CD8-positive, alpha-beta memory T cell (primary cell): ENCODE data around the gene ANKRD34A. TPM values are rescaled to one million over a fixed set of nuclear protein-coding genes. Genes with fewer than 3 reads are reported as not detected.

Source experiments
- CTCF ChIA-PET: fragments of 350-600 bp; sonication (Branson Sonifier 250); formaldehyde crosslinking; loops from one replicate; lab custom pipeline; 2021; ENCODE audit warnings: antibody characterized with exemption; lab: Charles Lee
- POLR2A ChIA-PET: fragments of 350-600 bp; sonication (Branson Sonifier 250); formaldehyde crosslinking; loops from one replicate; lab custom pipeline; 2021; ENCODE audit warnings: antibody characterized with exemption; lab: Charles Lee
- DNase-seq, 5 donors: peaks; one replicate each; pipeline versions ENCODE4 v3.0.0 to v3.0.0-alpha.2; 2020 to 2022; ENCODE audit warnings: mixed read lengths in 1 of 5
- H3K27ac ChIP-seq: one replicate; pipeline ENCODE4 v1.7.0; 2013; ENCODE audit warnings: low read depth, mild to moderate bottlenecking, low read length, moderate library complexity
- H3K27me3 ChIP-seq: 2 replicates; pipeline ENCODE4 v1.7.0; 2013; ENCODE audit warnings: low read length, mild to moderate bottlenecking; ENCODE audit not compliant: insufficient read depth, poor library complexity, severe bottlenecking
- H3K36me3 ChIP-seq: 2 replicates; pipeline ENCODE4 v1.7.0; 2013; ENCODE audit warnings: mild to moderate bottlenecking, low read length, moderate library complexity; ENCODE audit not compliant: insufficient read depth
- H3K4me1 ChIP-seq: 2 replicates; pipeline ENCODE4 v1.7.0; 2013; ENCODE audit warnings: mild to moderate bottlenecking, low read length, moderate library complexity; ENCODE audit not compliant: insufficient read depth
- H3K4me3 ChIP-seq: 2 replicates; pipeline ENCODE4 v1.7.0; 2013; ENCODE audit warnings: mild to moderate bottlenecking, low read length
- H3K9me3 ChIP-seq: 2 replicates; pipeline ENCODE4 v1.7.0; 2013; ENCODE audit warnings: mild to moderate bottlenecking, low read length
- H3K27ac Mint-ChIP-seq, 8 donors: one replicate each; pipeline ENCODE4 v1.8.0; 2020 to 2021; ENCODE audit warnings: mixed read lengths in 8 of 8, mild to moderate bottlenecking in 6 of 8, inconsistent platforms in 3 of 8, moderate library complexity in 3 of 8
- H3K27me3 Mint-ChIP-seq, 2 donors: one replicate each; pipeline ENCODE4 v1.8.0; 2020 to 2021; ENCODE audit warnings: mixed read lengths in 2 of 2, mild to moderate bottlenecking in 1 of 2, moderate library complexity in 1 of 2
- H3K36me3 Mint-ChIP-seq, 3 donors: one replicate each; pipeline ENCODE4 v1.8.0; 2020 to 2021; ENCODE audit warnings: mixed read lengths in 3 of 3, inconsistent platforms in 1 of 3, mild to moderate bottlenecking in 1 of 3
- H3K4me1 Mint-ChIP-seq, 3 donors: one replicate each; pipeline ENCODE4 v1.8.0; 2020 to 2021; ENCODE audit warnings: mixed read lengths in 3 of 3, inconsistent platforms in 1 of 3, mild to moderate bottlenecking in 1 of 3
- H3K4me3 Mint-ChIP-seq, 7 donors: one replicate each; pipeline ENCODE4 v1.8.0; 2020 to 2021; ENCODE audit warnings: mixed read lengths in 7 of 7, mild to moderate bottlenecking in 6 of 7, moderate library complexity in 4 of 7, inconsistent platforms in 2 of 7
- H3K9me3 Mint-ChIP-seq, 5 donors: one replicate each; pipeline ENCODE4 v1.8.0; 2020 to 2022; ENCODE audit warnings: mixed read lengths in 5 of 5, mild to moderate bottlenecking in 3 of 5, moderate library complexity in 2 of 5, inconsistent platforms in 1 of 5
- polyA plus RNA-seq: library from polyadenylated mRNA; unstranded; fragments of 300-500 nt; fragmentation: Illumina TruSeq; gene quantifications from one replicate; pipeline ENCODE4 v1.2.3, GENCODE V29; 2021
- total RNA-seq, 2 experiments: library from RNA; stranded (reverse); gene quantifications; one replicate each; pipeline ENCODE4 v1.2.3, GENCODE V29; 2021

ANKRD34A gene
- total RNA-seq (1 to 10 TPM; 6.9 to 8.7 TPM), polyA plus RNA-seq (0.97 TPM)

- Mint-ChIP-seq H3K36me3 (peaks cover 6 to 30% (median 9%) of the 10 kb centered on the region in 3 donors), H3K9me3 (peaks cover 0 to 4% (median 0%) of the 10 kb centered on the region in 5 donors), H3K27ac (peak within 1 kb of the TSS; percentile 84 to 99 (median 96)), H3K27me3 (peaks cover 0 to 1% of the 10 kb centered on the region in 2 donors), H3K4me3 (peak within 1 kb of the TSS; percentile 93 to 98 (median 96)), H3K4me1 (peaks cover 49 to 69% (median 50%) of the 10 kb centered on the region in 3 donors)
- Histone ChIP-seq H3K4me3 (peak within 1 kb of the TSS; percentile 88), H3K4me1 (peaks cover 44% of the 10 kb centered on the region), H3K36me3 (no peaks in the 10 kb centered on the region), H3K27me3 (no peaks in the 10 kb centered on the region), H3K27ac (peak within 1 kb of the TSS; percentile 71), H3K9me3 (no peaks in the 10 kb centered on the region)
- ChIA-PET CTCF (interaction anchor here (0.7 to 4.9 kb wide), 21 partner anchors 9 to 119 kb away, joined by 3 to 77 read pairs (median 4); partner anchors contain the start of genes NUDT17, PEX11B, PIAS3 and RBM8A), POLR2A (interaction anchor here (0.6 to 2.4 kb wide), 21 partner anchors 8 to 317 kb away, joined by 3 to 34 read pairs (median 4); partner anchors contain the start of genes ANKRD35, NUDT17, PEX11B and PIAS3)
- peak; percentile 84 to 95 (median 90) for DNase-seq
These were observed at the start of gene ANKRD34A, which contains the start of gene POLR3GL for GRCh38 chr1:145964328-145965118. Gene ANKRD34A, minus strand, starts transcription at chr1:145964575. Its CDS starts 2,816 bp downstream, at chr1:145961759. Gene POLR3GL, plus strand, starts transcription at chr1:145964690. Its CDS starts 10,176 bp downstream, at chr1:145974866.

GRCh38 chr1:146013559-146013922 lies 49.2 kb upstream of the ANKRD34A start:
- Histone ChIP-seq H3K4me1 (no peaks in the 10 kb centered on the region), H3K9me3 (no peaks in the 10 kb centered on the region), H3K27me3 (peaks cover under 1% of the 10 kb centered on the region), H3K27ac (no peak overlapping the region), H3K36me3 (no peaks in the 10 kb centered on the region), H3K4me3 (no peak overlapping the region)
- H3K4me3 Mint-ChIP-seq: no peak overlapping the region
- H3K9me3 Mint-ChIP-seq: no peaks in the 10 kb centered on the region
- ChIA-PET POLR2A (no interaction called here), CTCF (interaction anchor here (0.6 to 26.4 kb wide), 4 partner anchors 35 to 581 kb away, joined by 3 to 475 read pairs (median 34); partner anchors contain the start of gene NUDT17)
- no peak overlapping the region for H3K27ac Mint-ChIP-seq
- peaks cover 0 to 20% of the 10 kb centered on the region in 2 donors for H3K27me3 Mint-ChIP-seq
- no peak for DNase-seq
- peaks cover 4 to 12% (median 11%) of the 10 kb centered on the region in 3 donors for H3K4me1 Mint-ChIP-seq
- peaks cover 0 to 4% (median 0%) of the 10 kb centered on the region in 3 donors for H3K36me3 Mint-ChIP-seq

- Mint-ChIP-seq H3K27ac (no peak overlapping the region), H3K4me3 (no peak overlapping the region), H3K27me3 (peaks cover 0 to 14% of the 10 kb centered on the region in 2 donors), H3K4me1 (peaks cover 4 to 12% (median 11%) of the 10 kb centered on the region in 3 donors), H3K36me3 (peaks cover 0 to 3% (median 0%) of the 10 kb centered on the region in 3 donors), H3K9me3 (no peaks in the 10 kb centered on the region)
- Histone ChIP-seq H3K27me3 (no peaks in the 10 kb centered on the region), H3K27ac (no peak overlapping the region), H3K4me3 (no peak overlapping the region), H3K9me3 (no peaks in the 10 kb centered on the region), H3K36me3 (no peaks in the 10 kb centered on the region), H3K4me1 (no peaks in the 10 kb centered on the region)
- peak; percentile 24 to 64 (median 59) for DNase-seq
- ChIA-PET POLR2A (interaction anchor here (1.2 kb wide), 1 partner anchor 36 kb away, joined by 4 read pairs; no protein-coding TSS in a partner anchor), CTCF (interaction anchor here (0.6 to 26.4 kb wide), 9 partner anchors 10 to 580 kb away, joined by 3 to 475 read pairs (median 4); partner anchors contain the start of genes ANKRD34A, ITGA10, NUDT17 and POLR3GL)
These were observed 48.6 kb upstream of the ANKRD34A start for GRCh38 chr1:146012703-146013558.

GRCh38 chr1:146010126-146010738 lies 45.9 kb upstream of the ANKRD34A start:
- Histone ChIP-seq H3K27me3 (no peaks in the 10 kb centered on the region), H3K4me3 (no peak overlapping the region), H3K27ac (no peak overlapping the region), H3K9me3 (no peaks in the 10 kb centered on the region), H3K4me1 (peaks cover 22% of the 10 kb centered on the region), H3K36me3 (no peaks in the 10 kb centered on the region)
- no peak for DNase-seq
- CTCF ChIA-PET: interaction anchor here (0.9 to 26.4 kb wide), 5 partner anchors 20 to 166 kb away, joined by 3 to 475 read pairs (median 16); partner anchors contain the start of genes ANKRD34A, NUDT17 and POLR3GL
- H3K9me3 Mint-ChIP-seq: no peaks in the 10 kb centered on the region
- H3K36me3 Mint-ChIP-seq: no peaks in the 10 kb centered on the region
- peaks cover 23 to 35% (median 33%) of the 10 kb centered on the region in 3 donors for H3K4me1 Mint-ChIP-seq
- H3K27me3 Mint-ChIP-seq: no peaks in the 10 kb centered on the region
- H3K4me3 Mint-ChIP-seq: no peak overlapping the region
- H3K27ac Mint-ChIP-seq: peak overlapping the region in 3 of 8 donors; percentile 12 to 82 (median 54)
- POLR2A ChIA-PET: interaction anchor here (5.7 kb wide), 1 partner anchor 31 kb away, joined by 38 read pairs; no protein-coding TSS in a partner anchor

DNA sequence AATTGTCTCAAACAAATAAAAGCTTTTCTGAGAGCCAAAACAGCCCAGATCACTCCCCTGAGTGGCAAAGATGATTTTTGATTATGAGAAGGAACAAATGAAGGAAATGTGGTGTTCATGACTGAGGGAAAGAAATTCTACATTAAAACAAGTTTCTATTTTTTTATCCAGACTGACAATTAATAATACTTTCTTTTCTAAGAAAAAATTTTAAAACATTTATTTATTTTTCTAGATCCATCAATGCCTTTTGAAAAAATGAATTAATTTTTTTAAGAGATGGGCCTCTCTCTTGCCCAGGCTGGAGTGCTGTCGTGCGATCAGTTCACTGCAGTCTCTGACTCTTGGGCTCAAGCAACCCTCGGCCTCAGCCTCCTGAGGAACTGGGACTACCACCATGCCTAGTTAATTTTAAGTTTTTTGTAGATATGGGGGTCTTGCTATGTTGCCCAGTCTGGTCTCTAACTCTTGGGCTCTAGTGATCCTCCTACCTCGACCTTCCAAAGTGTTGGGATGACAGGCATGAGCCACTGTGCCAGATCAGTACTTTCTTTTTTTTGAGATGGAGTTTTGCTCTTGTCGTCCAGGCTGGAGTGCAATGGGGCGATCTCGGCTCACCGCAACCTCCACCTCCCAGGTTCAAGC lies 43.2 kb upstream of the ANKRD34A start:
- H3K27me3 ChIP-seq: no peaks in the 10 kb centered on the region
- Mint-ChIP-seq H3K4me3 (peak overlapping the region in 6 of 7 donors; percentile 69 to 87 (median 82)), H3K9me3 (no peaks in the 10 kb centered on the region), H3K4me1 (peaks cover 31 to 50% (median 39%) of the 10 kb centered on the region in 3 donors), H3K27me3 (no peaks in the 10 kb centered on the region), H3K36me3 (no peaks in the 10 kb centered on the region), H3K27ac (peak overlapping the region; percentile 47 to 93 (median 75))
- H3K4me3 ChIP-seq: no peak overlapping the region
- no peak for DNase-seq
- peaks cover 33% of the 10 kb centered on the region for H3K4me1 ChIP-seq
- POLR2A ChIA-PET: interaction anchor here (0.6 to 5.7 kb wide), 10 partner anchors 9 to 163 kb away, joined by 3 to 38 read pairs (median 5); partner anchors contain the start of genes ANKRD34A, POLR3GL and TXNIP
- CTCF ChIA-PET: interaction anchor here (0.6 to 26.4 kb wide), 17 partner anchors 10 to 162 kb away, joined by 3 to 475 read pairs (median 4); partner anchors contain the start of genes ANKRD34A, LIX1L, NUDT17 and POLR3GL
- no peak overlapping the region for H3K27ac ChIP-seq
- no peaks in the 10 kb centered on the region for H3K36me3 ChIP-seq
- H3K9me3 ChIP-seq: no peaks in the 10 kb centered on the region

- no peak overlapping the region for H3K27ac ChIP-seq
- Mint-ChIP-seq H3K27ac (peak overlapping the region; percentile 72 to 94 (median 88)), H3K9me3 (no peaks in the 10 kb centered on the region), H3K4me3 (peak overlapping the region; percentile 30 to 57 (median 47)), H3K36me3 (peaks cover 0 to 7% (median 0%) of the 10 kb centered on the region in 3 donors), H3K27me3 (peaks cover 0 to 3% of the 10 kb centered on the region in 2 donors), H3K4me1 (peaks cover 66 to 84% (median 68%) of the 10 kb centered on the region in 3 donors)
- CTCF ChIA-PET: interaction anchor here (0.7 to 26.4 kb wide), 4 partner anchors 8 to 143 kb away, joined by 3 to 475 read pairs (median 5); partner anchors contain the start of gene PIAS3
- POLR2A ChIA-PET: interaction anchor here (0.5 to 1.3 kb wide), 4 partner anchors 10 to 74 kb away, joined by 3 to 5 read pairs (median 3); partner anchors contain the start of gene RBM8A
- H3K36me3 ChIP-seq: no peaks in the 10 kb centered on the region
- no peaks in the 10 kb centered on the region for H3K9me3 ChIP-seq
- no peak overlapping the region for H3K4me3 ChIP-seq
- peaks cover 72% of the 10 kb centered on the region for H3K4me1 ChIP-seq
- DNase-seq: no peak
- no peaks in the 10 kb centered on the region for H3K27me3 ChIP-seq
These were observed 37.3 kb upstream of the ANKRD34A start for GRCh38 chr1:146001709-146002108.
